Keratinocyte (primary cell): Measurements from ENCODE around the gene EIF2D. TPM values are rescaled to one million over a fixed set of nuclear protein-coding genes. Genes with fewer than 3 reads are reported as not detected.

Experiments used
- DNase-seq: peaks from one replicate; pipeline ENCODE4 v3.0.0-alpha.2; 2011; ENCODE audit warnings: low read depth, missing footprints, low spot score
- FAIRE-seq: peaks from 2 replicates; lab custom pipeline; 2011; peaks lifted over from hg19 to GRCh38; lab: Jason Lieb, UNC
- H2AFZ ChIP-seq: 2 replicates; pipeline ENCODE4 v1.6.0; 2012; ENCODE audit warnings: low read length, control low read depth, inconsistent platforms; ENCODE audit not compliant: control insufficient read depth
- H3K27ac ChIP-seq: 2 replicates; pipeline ENCODE4 v1.5.1; 2011; ENCODE audit warnings: low read length; ENCODE audit not compliant: control insufficient read depth, insufficient read depth
- H3K27me3 ChIP-seq: 3 replicates; pipeline ENCODE4 v1.6.0; 2011; ENCODE audit warnings: low read length; ENCODE audit not compliant: control insufficient read depth, insufficient read depth; ENCODE audit errors: extremely low read depth
- H3K36me3 ChIP-seq, 2 experiments: 2 replicates in 1 of 2; 3 replicates in 1 of 2; pipeline ENCODE4 v1.5.1; 2011; ENCODE audit warnings: low read length in 2 of 2, mild to moderate bottlenecking in 1 of 2; ENCODE audit not compliant: control insufficient read depth in 2 of 2, insufficient read depth in 2 of 2; ENCODE audit errors: extremely low read depth in 1 of 2
- H3K4me1 ChIP-seq: 3 replicates; pipeline ENCODE4 v1.5.1; 2011; ENCODE audit warnings: low read length; ENCODE audit not compliant: control insufficient read depth, insufficient read depth; ENCODE audit errors: extremely low read depth
- H3K4me2 ChIP-seq: 3 replicates; pipeline ENCODE4 v1.6.0; 2011; ENCODE audit warnings: low read depth, low read length; ENCODE audit not compliant: control insufficient read depth, insufficient read depth; ENCODE audit errors: extremely low read depth
- H3K4me3 ChIP-seq, 3 experiments: fragments of 200-600 bp in 1 of 3; sonication (generic) in 1 of 3; 2 replicates in 2 of 3; 3 replicates in 1 of 3; pipeline ENCODE4 v1.5.1; 2011 to 2016; ENCODE audit warnings: low read length in 3 of 3, mild to moderate bottlenecking in 3 of 3, control low read depth in 2 of 3, inconsistent platforms in 1 of 3, low read depth in 1 of 3, mixed read lengths in 1 of 3, mixed run types in 1 of 3, moderate library complexity in 1 of 3; ENCODE audit not compliant: control insufficient read depth in 2 of 3, insufficient read depth in 2 of 3; ENCODE audit errors: extremely low read depth in 1 of 3
- H3K79me2 ChIP-seq: 2 replicates; pipeline ENCODE4 v1.6.0; 2012; ENCODE audit warnings: low read length; ENCODE audit not compliant: control insufficient read depth, insufficient read depth
- H3K9ac ChIP-seq: 3 replicates; pipeline ENCODE4 v1.6.0; 2011; ENCODE audit warnings: low read length; ENCODE audit not compliant: control insufficient read depth, insufficient read depth; ENCODE audit errors: extremely low read depth
- H3K9me1 ChIP-seq: 3 replicates; pipeline ENCODE4 v1.6.0; 2011; ENCODE audit warnings: low read length; ENCODE audit not compliant: control insufficient read depth, insufficient read depth; ENCODE audit errors: extremely low read depth
- H3K9me3 ChIP-seq: 2 replicates; pipeline ENCODE4 v1.5.1; 2012; ENCODE audit warnings: low read depth, low read length; ENCODE audit not compliant: control insufficient read depth
- H4K20me1 ChIP-seq: 3 replicates; pipeline ENCODE4 v1.6.0; 2011; ENCODE audit warnings: low read length; ENCODE audit not compliant: control insufficient read depth, insufficient read depth; ENCODE audit errors: extremely low read depth
- EZH2 ChIP-seq: IDR thresholded peaks from one replicate; pipeline ENCODE4 v1.6.1; 2012; ENCODE audit warnings: inconsistent platforms, mild to moderate bottlenecking, low read length, moderate library complexity
- dilution Hi-C: fragments of 300-500 bp; cut with MboI; formaldehyde crosslinking; loops from one replicate; pipeline ENCODE4 v1.7.0; 2020; ENCODE audit warnings: low sequenced_read_pairs; ENCODE audit not compliant: extremely low pct_ligation_motif_present
- polyA plus RNA-seq, 5 experiments: library from polyadenylated mRNA; depleted of rRNA in 3 of 5; stranded (reverse) in 3 of 5; stranded (forward) in 1 of 5; unstranded in 1 of 5; fragments of >200 nt; gene quantifications; 1 replicate in 1 of 5; 2 replicates in 3 of 5; 3 replicates in 1 of 5; pipeline versions ENCODE4 v1.2.1 to v1.2.3, GENCODE V29; 2011 to 2012; ENCODE audit warnings: missing spikeins in 2 of 5, low read depth in 1 of 5, low replicate concordance in 1 of 5
- TF ChIP-seq, protein P1 (sequence below), 3 experiments: IDR thresholded peaks in 1 of 3; conservative IDR thresholded peaks in 1 of 3; optimal IDR thresholded peaks in 1 of 3; 2 replicates in 2 of 3; 3 replicates in 1 of 3; pipeline versions ENCODE3 to v1.5.1; 2011; ENCODE audit warnings: low read length in 3 of 3, mild to moderate bottlenecking in 3 of 3, moderate library complexity in 2 of 3, control low read depth in 1 of 3, inconsistent platforms in 1 of 3; ENCODE audit not compliant: insufficient read depth in 2 of 3; ENCODE audit errors: extremely low read depth in 1 of 3

The EIF2D gene
- polyA plus RNA-seq, 1 donor (not counting 4 experiments of a cell fraction or from before 2014, with no cell fraction given) = 60.6 TPM

DNA sequence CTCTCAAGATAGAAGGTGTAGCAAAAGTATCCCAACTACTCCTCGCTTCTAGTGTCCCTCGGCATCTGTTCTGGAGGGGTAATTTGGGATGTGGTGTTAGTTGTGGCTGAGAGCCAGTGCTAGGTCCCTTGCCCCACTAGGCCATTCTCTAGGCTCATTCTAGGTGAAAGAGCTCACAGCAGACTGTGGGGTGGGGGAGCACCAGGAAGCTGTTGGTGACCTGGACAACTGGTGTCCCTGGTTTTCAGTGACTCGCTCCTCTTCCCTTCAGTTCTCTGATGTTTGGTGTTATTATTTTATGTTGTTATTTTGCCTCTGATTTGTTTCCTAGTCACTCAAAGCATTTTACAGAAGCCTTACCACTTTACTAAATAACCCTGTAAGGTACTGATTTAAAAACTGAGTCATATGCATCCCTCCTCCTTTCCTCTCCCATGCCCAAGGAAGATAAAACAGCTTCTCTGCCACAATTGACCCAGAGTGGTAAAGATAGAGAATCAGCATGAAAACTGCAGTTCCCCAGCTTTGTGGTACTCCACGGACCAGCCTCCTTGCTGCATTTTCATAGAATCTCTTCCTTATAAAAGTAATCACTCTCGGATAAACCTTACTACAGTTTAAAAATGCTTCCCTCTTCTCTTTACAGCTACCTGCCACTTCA lies 37.1 kb upstream of the EIF2D start:
- H3K9me3 ChIP-seq = no peaks in the 10 kb centered on the region
- no peak for FAIRE-seq
- dilution Hi-C loops = no loop called here
- H3K9ac ChIP-seq = no peak overlapping the region
- H3K9me1 ChIP-seq = peaks cover 4% of the 10 kb centered on the region
- H3K36me3 ChIP-seq = peaks cover 3 to 32% of the 10 kb centered on the region in 2 experiments
- H3K4me3 ChIP-seq = no peak overlapping the region
- no peak for TF ChIP-seq EZH2
- TF ChIP-seq, protein P1, sequence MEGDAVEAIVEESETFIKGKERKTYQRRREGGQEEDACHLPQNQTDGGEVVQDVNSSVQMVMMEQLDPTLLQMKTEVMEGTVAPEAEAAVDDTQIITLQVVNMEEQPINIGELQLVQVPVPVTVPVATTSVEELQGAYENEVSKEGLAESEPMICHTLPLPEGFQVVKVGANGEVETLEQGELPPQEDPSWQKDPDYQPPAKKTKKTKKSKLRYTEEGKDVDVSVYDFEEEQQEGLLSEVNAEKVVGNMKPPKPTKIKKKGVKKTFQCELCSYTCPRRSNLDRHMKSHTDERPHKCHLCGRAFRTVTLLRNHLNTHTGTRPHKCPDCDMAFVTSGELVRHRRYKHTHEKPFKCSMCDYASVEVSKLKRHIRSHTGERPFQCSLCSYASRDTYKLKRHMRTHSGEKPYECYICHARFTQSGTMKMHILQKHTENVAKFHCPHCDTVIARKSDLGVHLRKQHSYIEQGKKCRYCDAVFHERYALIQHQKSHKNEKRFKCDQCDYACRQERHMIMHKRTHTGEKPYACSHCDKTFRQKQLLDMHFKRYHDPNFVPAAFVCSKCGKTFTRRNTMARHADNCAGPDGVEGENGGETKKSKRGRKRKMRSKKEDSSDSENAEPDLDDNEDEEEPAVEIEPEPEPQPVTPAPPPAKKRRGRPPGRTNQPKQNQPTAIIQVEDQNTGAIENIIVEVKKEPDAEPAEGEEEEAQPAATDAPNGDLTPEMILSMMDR (optimal IDR thresholded peaks at IDR 0.05 in 1 of 3, IDR thresholded peaks at IDR 0.05 in 1 of 3, conservative IDR thresholded peaks at IDR 0.05 in 1 of 3; ENCODE audit: extremely low read depth in 1 of 3, insufficient read depth in 2 of 3, low read length in 3 of 3) = no peak
- no peaks in the 10 kb centered on the region for H3K79me2 ChIP-seq
- no peak overlapping the region for H2AFZ ChIP-seq
- no peak overlapping the region for H3K4me2 ChIP-seq
- no peak for DNase-seq
- H4K20me1 ChIP-seq = no peaks in the 10 kb centered on the region
- H3K27ac ChIP-seq = no peak overlapping the region
- peaks cover 8% of the 10 kb centered on the region for H3K4me1 ChIP-seq
- H3K27me3 ChIP-seq = no peaks in the 10 kb centered on the region

DNA sequence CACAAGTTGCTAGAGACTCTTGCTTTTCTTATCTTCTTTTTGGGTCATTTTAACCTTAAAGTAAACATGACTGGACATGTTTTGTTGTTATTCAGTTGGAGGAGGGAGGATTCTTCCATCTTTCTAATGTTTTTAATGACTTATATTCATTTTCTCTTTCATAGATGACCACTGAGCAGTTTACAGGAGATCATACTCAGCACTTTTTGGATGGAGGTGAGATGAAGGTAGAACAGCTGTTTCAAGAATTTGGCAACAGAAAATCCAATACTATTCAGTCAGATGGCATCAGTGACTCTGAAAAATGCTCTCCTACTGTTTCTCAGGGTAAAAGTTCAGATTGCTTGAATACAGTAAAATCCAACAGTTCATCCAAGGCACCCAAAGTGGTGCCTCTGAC lies 35.0 kb upstream of the EIF2D start:
- Histone ChIP-seq H3K9me1 (peaks cover 4% of the 10 kb centered on the region), H3K9me3 (no peaks in the 10 kb centered on the region), H3K27me3 (no peaks in the 10 kb centered on the region), H3K4me3 (no peak overlapping the region), H3K4me2 (no peak overlapping the region), H3K4me1 (no peaks in the 10 kb centered on the region), H3K27ac (no peak overlapping the region), H2AFZ (no peak overlapping the region), H3K79me2 (peaks cover 6% of the 10 kb centered on the region), H3K9ac (no peak overlapping the region), H3K36me3 (peaks cover 3 to 37% of the 10 kb centered on the region in 2 experiments), H4K20me1 (no peaks in the 10 kb centered on the region)
- DNase-seq (no peak), FAIRE-seq (no peak)
- no peak for TF ChIP-seq EZH2
- TF ChIP-seq, protein P1 (optimal IDR thresholded peaks at IDR 0.05 in 1 of 3, IDR thresholded peaks at IDR 0.05 in 1 of 3, conservative IDR thresholded peaks at IDR 0.05 in 1 of 3; ENCODE audit: extremely low read depth in 1 of 3, insufficient read depth in 2 of 3, low read length in 3 of 3) = no peak
- dilution Hi-C loops = no loop called here
